Measurements from ENCODE around the gene CCDC137.

The CCDC137 gene

DNA sequence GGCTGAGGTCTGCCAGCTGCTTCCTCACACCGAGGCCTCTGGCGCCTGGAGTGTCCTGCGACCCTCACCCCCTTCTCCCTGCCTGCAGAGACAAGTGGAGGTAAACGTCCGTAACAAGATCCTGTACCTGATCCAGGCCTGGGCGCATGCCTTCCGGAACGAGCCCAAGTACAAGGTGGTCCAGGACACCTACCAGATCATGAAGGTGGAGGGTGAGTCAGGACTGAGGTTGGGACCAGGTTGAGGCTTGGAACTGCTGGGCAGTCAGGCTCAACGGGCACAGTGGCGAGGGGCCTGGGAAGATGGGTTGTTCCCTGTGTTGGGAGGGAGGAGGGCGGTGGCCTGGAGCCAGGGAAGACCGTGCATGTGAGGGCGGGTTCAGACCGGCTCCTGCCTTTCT lies 22.1 kb downstream of the CCDC137 start:
- no peak overlapping the region for H3K9ac ChIP-seq (ENCODE audit: low read length)
- H3K27ac ChIP-seq (ENCODE audit: low read depth, low read length): no peak overlapping the region
- peaks cover 37% of the 10 kb centered on the region for H3K36me3 ChIP-seq (ENCODE audit: control insufficient read depth, insufficient read depth, low read length)
- peaks cover 13% of the 10 kb centered on the region for H3K4me1 ChIP-seq (ENCODE audit: control insufficient read depth, insufficient read depth, low read length)
- no peaks in the 10 kb centered on the region for H3K27me3 ChIP-seq (ENCODE audit: control insufficient read depth, insufficient read depth, low read length)
- no peak overlapping the region for H3K4me3 ChIP-seq (ENCODE audit: low read length)

DNA sequence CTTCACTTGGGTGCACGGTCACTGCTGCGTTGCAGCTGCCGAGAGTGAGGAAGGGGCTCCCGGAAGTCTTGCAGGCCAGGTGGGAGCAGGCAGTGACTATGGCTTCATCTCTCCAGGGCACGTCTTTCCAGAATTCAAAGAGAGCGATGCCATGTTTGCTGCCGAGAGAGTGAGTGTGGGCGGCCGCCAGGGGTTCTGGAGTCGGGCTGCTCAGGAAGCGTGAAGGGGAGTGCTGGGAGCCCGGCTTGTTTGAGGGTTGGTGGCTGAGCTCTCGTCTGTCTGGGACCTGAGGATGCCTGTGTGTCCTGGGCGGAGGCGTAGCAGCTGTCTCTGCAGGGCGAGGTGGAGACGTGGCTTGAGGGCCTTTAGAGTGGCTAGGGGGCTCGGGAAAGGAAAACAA lies 23.5 kb downstream of the CCDC137 start:
- Histone ChIP-seq H3K4me1 (ENCODE audit: control insufficient read depth, insufficient read depth, low read length) (peaks cover 6% of the 10 kb centered on the region), H3K27ac (ENCODE audit: low read depth, low read length) (no peak overlapping the region), H3K9ac (ENCODE audit: low read length) (no peak overlapping the region), H3K27me3 (ENCODE audit: control insufficient read depth, insufficient read depth, low read length) (no peaks in the 10 kb centered on the region), H3K4me3 (ENCODE audit: low read length) (no peak overlapping the region), H3K36me3 (ENCODE audit: control insufficient read depth, insufficient read depth, low read length) (peaks cover 48% of the 10 kb centered on the region)

DNA sequence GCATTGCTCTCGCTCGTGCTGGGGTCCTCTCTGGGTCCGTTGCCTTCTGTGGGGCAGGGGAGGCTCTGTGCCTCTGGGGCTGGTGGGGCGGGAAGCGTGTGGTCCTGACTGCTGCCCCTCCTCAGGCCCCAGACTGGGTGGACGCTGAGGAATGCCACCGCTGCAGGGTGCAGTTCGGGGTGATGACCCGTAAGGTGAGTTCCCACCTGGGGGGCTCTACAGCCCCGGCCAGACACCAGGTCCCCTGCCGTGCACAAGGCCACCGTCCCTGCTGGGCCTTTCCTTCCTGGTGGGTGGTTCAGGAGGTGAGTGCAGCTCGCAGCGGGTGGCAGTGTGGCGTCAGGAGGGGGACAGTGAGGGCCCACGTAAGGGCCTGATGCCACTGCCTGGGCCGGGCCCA lies 24.0 kb downstream of the CCDC137 start:
- Histone ChIP-seq H3K4me1 (ENCODE audit: control insufficient read depth, insufficient read depth, low read length) (peaks cover under 1% of the 10 kb centered on the region), H3K9ac (ENCODE audit: low read length) (no peak overlapping the region), H3K27me3 (ENCODE audit: control insufficient read depth, insufficient read depth, low read length) (no peaks in the 10 kb centered on the region), H3K36me3 (ENCODE audit: control insufficient read depth, insufficient read depth, low read length) (peaks cover 53% of the 10 kb centered on the region), H3K27ac (ENCODE audit: low read depth, low read length) (no peak overlapping the region), H3K4me3 (ENCODE audit: low read length) (no peak overlapping the region)

DNA sequence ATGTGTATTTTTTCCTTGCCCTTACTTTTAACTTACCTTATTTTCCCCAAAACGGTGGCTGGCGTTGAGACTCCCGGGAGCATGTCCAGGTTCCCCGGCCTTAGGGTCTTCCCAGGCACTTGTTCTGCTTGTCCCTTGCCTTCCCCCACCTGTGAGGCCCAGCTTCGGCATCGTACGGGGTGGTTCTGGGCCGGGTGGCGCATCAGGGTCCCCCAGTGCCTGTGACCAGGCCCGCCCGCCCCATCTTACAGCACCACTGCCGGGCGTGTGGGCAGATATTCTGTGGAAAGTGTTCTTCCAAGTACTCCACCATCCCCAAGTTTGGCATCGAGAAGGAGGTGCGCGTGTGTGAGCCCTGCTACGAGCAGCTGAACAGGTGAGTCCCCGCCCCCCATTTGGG lies 24.7 kb downstream of the CCDC137 start:
- Histone ChIP-seq H3K4me1 (ENCODE audit: control insufficient read depth, insufficient read depth, low read length) (no peaks in the 10 kb centered on the region), H3K27me3 (ENCODE audit: control insufficient read depth, insufficient read depth, low read length) (no peaks in the 10 kb centered on the region), H3K27ac (ENCODE audit: low read depth, low read length) (no peak overlapping the region), H3K36me3 (ENCODE audit: control insufficient read depth, insufficient read depth, low read length) (peaks cover 57% of the 10 kb centered on the region), H3K4me3 (ENCODE audit: low read length) (no peak overlapping the region), H3K9ac (ENCODE audit: low read length) (no peak overlapping the region)

DNA sequence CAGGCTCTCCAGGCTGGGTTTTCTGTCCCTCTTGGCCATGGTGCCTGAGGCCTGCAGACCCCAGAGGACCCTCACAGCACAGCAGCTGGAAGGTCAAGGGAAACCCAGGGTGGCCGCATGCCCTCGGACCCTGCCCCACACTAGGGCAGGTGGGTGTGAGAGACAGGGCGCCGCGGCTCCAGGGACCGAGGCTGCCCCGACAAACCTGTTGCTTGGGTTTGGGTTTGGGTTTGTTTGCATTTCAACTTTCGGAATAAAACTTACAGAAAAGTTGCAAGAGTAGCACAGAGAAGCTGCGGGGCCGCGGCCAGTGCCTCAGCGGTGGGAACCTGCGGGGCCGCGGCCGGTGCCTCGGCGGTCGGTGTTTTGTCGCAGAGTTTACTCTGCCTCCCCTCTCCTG lies 25.1 kb downstream of the CCDC137 start:
- no peak overlapping the region for H3K9ac ChIP-seq (ENCODE audit: low read length)
- no peaks in the 10 kb centered on the region for H3K27me3 ChIP-seq (ENCODE audit: control insufficient read depth, insufficient read depth, low read length)
- H3K27ac ChIP-seq (ENCODE audit: low read depth, low read length): no peak overlapping the region
- peaks cover 57% of the 10 kb centered on the region for H3K36me3 ChIP-seq (ENCODE audit: control insufficient read depth, insufficient read depth, low read length)
- no peak overlapping the region for H3K4me3 ChIP-seq (ENCODE audit: low read length)
- no peaks in the 10 kb centered on the region for H3K4me1 ChIP-seq (ENCODE audit: control insufficient read depth, insufficient read depth, low read length)

DNA sequence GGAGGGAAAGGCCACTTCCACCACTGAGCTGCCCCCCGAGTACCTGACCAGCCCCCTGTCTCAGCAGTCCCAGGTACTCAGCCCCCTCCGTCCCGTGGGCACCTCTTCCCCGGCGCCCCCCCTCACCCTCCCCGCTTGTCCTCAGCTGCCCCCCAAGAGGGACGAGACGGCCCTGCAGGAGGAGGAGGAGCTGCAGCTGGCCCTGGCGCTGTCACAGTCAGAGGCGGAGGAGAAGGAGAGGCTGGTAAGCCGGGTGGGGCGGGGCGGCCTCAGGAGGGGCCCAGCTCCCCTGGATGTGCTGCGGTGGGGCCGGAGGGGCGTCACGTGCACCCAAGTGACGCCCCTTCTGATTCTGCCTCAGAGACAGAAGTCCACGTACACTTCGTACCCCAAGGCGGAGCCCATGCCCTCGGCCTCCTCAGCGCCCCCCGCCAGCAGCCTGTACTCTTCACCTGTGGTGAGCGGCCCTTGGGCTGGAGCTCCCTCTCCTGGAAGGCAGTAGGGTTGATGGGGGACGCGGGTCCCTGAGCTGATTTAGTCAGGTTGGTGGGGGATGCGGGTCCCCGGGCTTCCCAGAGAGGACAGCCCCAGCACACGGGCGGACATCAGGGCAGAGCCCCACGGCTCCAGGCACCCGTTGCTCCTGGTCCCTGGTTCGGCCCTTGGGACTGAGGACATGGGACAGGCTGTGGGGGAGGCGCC lies 27.1 kb downstream of the CCDC137 start:
- no peak overlapping the region for H3K4me3 ChIP-seq (ENCODE audit: low read length)
- no peaks in the 10 kb centered on the region for H3K27me3 ChIP-seq (ENCODE audit: control insufficient read depth, insufficient read depth, low read length)
- H3K4me1 ChIP-seq (ENCODE audit: control insufficient read depth, insufficient read depth, low read length): no peaks in the 10 kb centered on the region
- peaks cover 63% of the 10 kb centered on the region for H3K36me3 ChIP-seq (ENCODE audit: control insufficient read depth, insufficient read depth, low read length)
- no peak overlapping the region for H3K27ac ChIP-seq (ENCODE audit: low read depth, low read length)
- no peak overlapping the region for H3K9ac ChIP-seq (ENCODE audit: low read length)

DNA sequence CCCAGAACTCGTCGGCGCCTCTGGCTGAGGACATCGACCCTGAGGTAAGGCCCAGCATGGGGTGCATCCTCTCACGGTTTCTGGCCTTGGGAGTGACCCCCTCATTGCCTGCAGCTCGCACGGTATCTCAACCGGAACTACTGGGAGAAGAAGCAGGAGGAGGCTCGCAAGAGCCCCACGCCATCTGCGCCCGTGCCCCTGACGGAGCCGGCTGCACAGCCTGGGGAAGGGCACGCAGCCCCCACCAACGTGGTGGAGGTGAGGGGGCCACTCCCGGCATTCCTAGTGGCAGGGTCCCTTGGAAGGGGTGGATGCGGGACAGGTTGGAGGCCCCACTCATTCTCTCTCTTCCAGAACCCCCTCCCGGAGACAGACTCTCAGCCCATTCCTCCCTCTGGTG lies 28.3 kb downstream of the CCDC137 start:
- Histone ChIP-seq H3K9ac (ENCODE audit: low read length) (no peak overlapping the region), H3K27ac (ENCODE audit: low read depth, low read length) (no peak overlapping the region), H3K27me3 (ENCODE audit: control insufficient read depth, insufficient read depth, low read length) (no peaks in the 10 kb centered on the region), H3K4me1 (ENCODE audit: control insufficient read depth, insufficient read depth, low read length) (no peaks in the 10 kb centered on the region), H3K36me3 (ENCODE audit: control insufficient read depth, insufficient read depth, low read length) (peaks cover 65% of the 10 kb centered on the region), H3K4me3 (ENCODE audit: low read length) (no peak overlapping the region)

DNA sequence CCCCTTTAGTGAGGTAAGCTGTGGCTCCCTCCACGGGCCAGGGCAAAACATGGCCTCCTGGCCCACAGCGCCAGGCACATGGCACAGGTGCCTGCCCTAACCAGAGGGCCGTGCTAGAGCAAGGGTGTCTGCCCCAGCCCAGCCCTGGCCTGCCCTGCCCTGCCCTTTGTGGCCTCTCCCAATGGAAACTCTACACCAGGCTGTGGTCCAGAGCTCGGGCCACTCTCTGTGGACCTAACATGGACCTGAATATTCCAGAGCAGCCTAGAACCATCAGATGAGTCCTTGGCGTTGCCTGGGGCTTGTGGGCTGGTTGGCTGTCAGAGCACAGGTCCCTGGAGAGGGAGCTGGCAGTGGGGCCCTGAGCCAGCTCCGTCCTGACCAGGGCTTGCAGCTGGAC lies 28.7 kb downstream of the CCDC137 start:
- H3K4me3 ChIP-seq (ENCODE audit: low read length): no peak overlapping the region
- no peaks in the 10 kb centered on the region for H3K4me1 ChIP-seq (ENCODE audit: control insufficient read depth, insufficient read depth, low read length)
- H3K36me3 ChIP-seq (ENCODE audit: control insufficient read depth, insufficient read depth, low read length): peaks cover 65% of the 10 kb centered on the region

DNA sequence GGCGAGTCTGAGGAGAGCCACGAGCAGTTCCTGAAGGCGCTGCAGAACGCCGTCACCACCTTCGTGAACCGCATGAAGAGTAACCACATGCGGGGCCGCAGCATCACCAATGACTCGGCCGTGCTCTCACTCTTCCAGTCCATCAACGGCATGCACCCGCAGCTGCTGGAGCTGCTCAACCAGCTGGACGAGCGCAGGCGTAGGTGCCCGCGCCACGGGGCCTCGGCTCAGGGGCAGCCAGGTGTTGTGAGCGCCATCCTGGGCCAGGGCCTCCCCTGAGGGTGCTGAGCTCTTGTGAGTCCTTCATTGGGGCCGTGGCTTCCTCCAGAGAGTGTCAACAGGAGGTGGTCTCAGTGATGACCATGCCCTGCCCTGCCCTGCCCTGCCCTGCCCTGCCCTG lies 29.3 kb downstream of the CCDC137 start:
- Histone ChIP-seq H3K4me3 (ENCODE audit: low read length) (no peak overlapping the region), H3K4me1 (ENCODE audit: control insufficient read depth, insufficient read depth, low read length) (no peaks in the 10 kb centered on the region), H3K27me3 (ENCODE audit: control insufficient read depth, insufficient read depth, low read length) (no peaks in the 10 kb centered on the region), H3K36me3 (ENCODE audit: control insufficient read depth, insufficient read depth, low read length) (peaks cover 64% of the 10 kb centered on the region), H3K27ac (ENCODE audit: low read depth, low read length) (no peak overlapping the region), H3K9ac (ENCODE audit: low read length) (no peak overlapping the region)

More for the DNA sequence above, 28.7 kb downstream of the CCDC137 start:
- H3K27me3 ChIP-seq (ENCODE audit: control insufficient read depth, insufficient read depth, low read length): no peaks in the 10 kb centered on the region
- H3K27ac ChIP-seq (ENCODE audit: low read depth, low read length): no peak overlapping the region
- no peak overlapping the region for H3K9ac ChIP-seq (ENCODE audit: low read length)

DNA sequence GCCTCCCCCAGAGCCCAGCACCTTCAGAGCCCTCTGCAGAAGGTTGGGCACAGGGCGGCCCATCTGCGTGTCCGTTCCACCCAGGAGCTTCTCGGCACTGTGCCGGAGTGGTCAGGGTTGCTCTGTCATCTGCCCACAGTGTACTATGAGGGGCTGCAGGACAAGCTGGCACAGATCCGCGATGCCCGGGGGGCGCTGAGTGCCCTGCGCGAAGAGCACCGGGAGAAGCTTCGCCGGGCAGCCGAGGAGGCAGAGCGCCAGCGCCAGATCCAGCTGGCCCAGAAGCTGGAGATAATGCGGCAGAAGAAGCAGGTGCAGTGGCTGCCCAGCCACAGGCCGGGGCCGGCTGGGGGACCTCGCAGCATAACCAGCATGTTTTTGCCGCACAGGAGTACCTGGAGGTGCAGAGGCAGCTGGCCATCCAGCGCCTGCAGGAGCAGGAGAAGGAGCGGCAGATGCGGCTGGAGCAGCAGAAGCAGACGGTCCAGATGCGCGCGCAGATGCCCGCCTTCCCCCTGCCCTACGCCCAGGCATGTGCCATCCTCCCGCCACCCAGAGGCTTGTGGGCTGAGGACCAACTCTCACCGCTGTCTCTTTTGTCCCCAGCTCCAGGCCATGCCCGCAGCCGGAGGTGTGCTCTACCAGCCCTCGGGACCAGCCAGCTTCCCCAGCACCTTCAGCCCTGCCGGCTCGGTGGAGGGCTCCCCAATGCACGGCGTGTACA lies 29.8 kb downstream of the CCDC137 start:
- Histone ChIP-seq H3K27ac (ENCODE audit: low read depth, low read length) (no peak overlapping the region), H3K9ac (ENCODE audit: low read length) (no peak overlapping the region), H3K36me3 (ENCODE audit: control insufficient read depth, insufficient read depth, low read length) (peaks cover 64% of the 10 kb centered on the region), H3K4me1 (ENCODE audit: control insufficient read depth, insufficient read depth, low read length) (peaks cover 3% of the 10 kb centered on the region), H3K27me3 (ENCODE audit: control insufficient read depth, insufficient read depth, low read length) (no peaks in the 10 kb centered on the region), H3K4me3 (ENCODE audit: low read length) (no peak overlapping the region)

DNA sequence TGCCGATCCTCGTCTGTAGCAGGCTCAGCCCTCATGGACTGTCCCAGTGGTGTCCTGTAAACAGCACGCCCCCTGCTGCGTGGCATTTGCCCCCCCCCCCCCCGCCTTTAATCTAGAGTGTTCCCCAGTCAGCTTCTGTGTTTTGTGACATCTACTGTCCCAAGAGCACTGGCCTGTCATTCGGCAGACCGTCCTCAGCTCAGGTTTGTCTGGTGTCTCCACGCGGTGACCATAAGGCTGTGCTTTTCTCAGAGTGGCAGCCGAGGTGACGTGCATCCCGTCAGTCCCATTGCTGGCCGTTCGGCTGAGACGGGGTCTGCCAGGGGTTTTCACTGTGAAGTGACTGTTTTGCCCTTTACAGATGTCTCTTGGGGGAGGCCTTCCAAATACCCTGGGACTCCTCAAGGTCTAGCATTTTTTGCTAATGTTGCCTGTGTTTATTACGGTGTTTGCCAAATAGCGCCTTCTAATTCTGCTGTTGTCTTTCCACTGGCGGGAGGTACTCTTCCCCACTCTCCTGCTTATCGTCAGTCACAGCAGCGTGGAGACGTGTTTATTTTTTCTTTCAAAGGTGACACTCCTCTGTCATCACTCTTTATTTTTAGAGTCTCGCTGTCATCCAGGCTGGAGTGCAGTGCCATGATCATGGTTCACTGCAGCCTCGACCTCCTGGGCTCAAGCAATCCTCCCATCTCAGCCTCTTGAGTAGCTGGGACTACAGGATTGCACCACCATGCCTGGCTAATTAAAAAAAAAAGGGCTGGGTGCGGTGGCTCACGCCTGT lies 30.9 kb downstream of the CCDC137 start:
- Histone ChIP-seq H3K4me3 (ENCODE audit: low read length) (no peak overlapping the region), H3K27me3 (ENCODE audit: control insufficient read depth, insufficient read depth, low read length) (no peaks in the 10 kb centered on the region), H3K9ac (ENCODE audit: low read length) (no peak overlapping the region), H3K27ac (ENCODE audit: low read depth, low read length) (no peak overlapping the region), H3K36me3 (ENCODE audit: control insufficient read depth, insufficient read depth, low read length) (peaks cover 58% of the 10 kb centered on the region), H3K4me1 (ENCODE audit: control insufficient read depth, insufficient read depth, low read length) (peaks cover 11% of the 10 kb centered on the region)

DNA sequence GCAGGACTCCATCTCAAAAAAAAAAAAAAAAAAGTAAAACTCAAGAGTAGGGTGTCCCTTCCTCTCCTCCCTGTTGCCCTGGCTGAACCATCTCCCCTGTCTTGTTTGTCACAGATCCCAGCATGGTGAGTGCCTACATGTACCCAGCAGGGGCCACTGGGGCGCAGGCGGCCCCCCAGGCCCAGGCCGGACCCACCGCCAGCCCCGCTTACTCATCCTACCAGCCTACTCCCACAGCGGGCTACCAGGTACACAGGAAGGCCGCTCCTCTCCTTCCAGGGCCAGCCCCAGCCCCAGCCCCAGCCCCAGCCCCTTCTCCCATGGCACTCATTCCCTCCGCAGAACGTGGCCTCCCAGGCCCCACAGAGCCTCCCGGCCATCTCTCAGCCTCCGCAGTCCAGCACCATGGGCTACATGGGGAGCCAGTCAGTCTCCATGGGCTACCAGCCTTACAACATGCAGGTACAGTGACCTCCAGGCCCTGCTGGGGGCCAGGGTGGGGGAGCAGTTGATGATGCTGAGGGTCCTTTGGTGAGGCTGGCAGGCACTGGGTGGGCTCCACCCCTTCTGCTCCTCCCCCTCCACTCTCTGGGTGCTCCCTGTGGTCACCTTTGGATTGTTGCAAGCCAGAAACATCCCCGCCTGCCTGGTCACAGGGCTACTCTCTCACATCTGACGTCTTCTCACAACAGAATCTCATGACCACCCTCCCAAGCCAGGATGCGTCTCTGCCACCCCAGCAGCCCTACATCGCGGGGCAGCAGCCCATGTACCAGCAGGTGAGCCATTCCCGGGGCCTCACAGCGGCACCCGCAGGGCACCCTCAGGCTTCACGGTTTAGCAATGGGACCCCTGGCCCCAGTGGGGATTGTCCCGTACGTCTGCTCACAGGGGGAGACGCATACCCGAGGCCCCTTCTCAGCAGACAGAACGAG lies 34.1 kb downstream of the CCDC137 start:
- Histone ChIP-seq H3K36me3 (ENCODE audit: control insufficient read depth, insufficient read depth, low read length) (peaks cover 38% of the 10 kb centered on the region), H3K9ac (ENCODE audit: low read length) (no peak overlapping the region), H3K4me3 (ENCODE audit: low read length) (no peak overlapping the region), H3K27me3 (ENCODE audit: control insufficient read depth, insufficient read depth, low read length) (no peaks in the 10 kb centered on the region), H3K27ac (ENCODE audit: low read depth, low read length) (no peak overlapping the region), H3K4me1 (ENCODE audit: control insufficient read depth, insufficient read depth, low read length) (peaks cover 15% of the 10 kb centered on the region)

Data from rectal smooth muscle tissue (tissue), 1 donor.